Measurements from ENCODE around the gene TMEM120B. TPM values are rescaled to one million over a fixed set of nuclear protein-coding genes. Genes with fewer than 3 reads are reported as not detected.

TMEM120B gene
- total RNA-seq, 1 donor from 2014 or later: 8.9 TPM

- Histone ChIP-seq H3K4me1 (ENCODE audit: control insufficient read depth in 3 of 3, insufficient read depth in 3 of 3, low read length in 3 of 3) (peaks cover 62 to 83% (median 69%) of the 10 kb centered on the region in 3 donors), H3K9me3 (ENCODE audit: control insufficient read depth in 3 of 3, low read length in 3 of 3) (no peaks in the 10 kb centered on the region), H3K36me3 (ENCODE audit: control insufficient read depth in 3 of 3, insufficient read depth in 3 of 3, low read length in 3 of 3) (peaks cover 5 to 7% (median 6%) of the 10 kb centered on the region in 3 donors), H3K4me3 (ENCODE audit: low read length in 3 of 3) (peak overlapping the region; percentile 57 to 83 (median 77)), H3K27ac (ENCODE audit: low read depth, low read length) (peak overlapping the region; percentile 100), H3K27me3 (ENCODE audit: control insufficient read depth in 3 of 3, insufficient read depth in 3 of 3, low read length in 3 of 3) (no peaks in the 10 kb centered on the region), H3K9ac (ENCODE audit: low read depth in 1 of 3, low read length in 3 of 3) (peak overlapping the region in 2 of 3 donors; percentile 50 to 78)
Observed at GRCh38 chr12:121794534-121795033, 82.0 kb downstream of the TMEM120B start.

GRCh38 chr12:121795034-121795968, 82.7 kb downstream of the TMEM120B start:
- peaks cover 58 to 77% (median 67%) of the 10 kb centered on the region in 3 donors for H3K4me1 ChIP-seq (ENCODE audit: control insufficient read depth in 3 of 3, insufficient read depth in 3 of 3, low read length in 3 of 3)
- peak overlapping the region; percentile 4 to 78 (median 50) for H3K9ac ChIP-seq (ENCODE audit: low read depth in 1 of 3, low read length in 3 of 3)
- H3K4me3 ChIP-seq (ENCODE audit: low read length in 3 of 3): peak overlapping the region; percentile 57 to 83 (median 77)

GRCh38 chr12:121796855-121797751, 84.6 kb downstream of the TMEM120B start:
- peak overlapping the region; percentile 100 for H3K27ac ChIP-seq (ENCODE audit: low read depth, low read length)
- peaks cover 63 to 66% (median 65%) of the 10 kb centered on the region in 3 donors for H3K4me1 ChIP-seq (ENCODE audit: control insufficient read depth in 3 of 3, insufficient read depth in 3 of 3, low read length in 3 of 3)
- no peaks in the 10 kb centered on the region for H3K27me3 ChIP-seq (ENCODE audit: control insufficient read depth in 3 of 3, insufficient read depth in 3 of 3, low read length in 3 of 3)
- no peaks in the 10 kb centered on the region for H3K9me3 ChIP-seq (ENCODE audit: control insufficient read depth in 3 of 3, low read length in 3 of 3)
- peak overlapping the region; percentile 72 to 85 (median 74) for H3K4me3 ChIP-seq (ENCODE audit: low read length in 3 of 3)
- peaks cover 6 to 9% (median 7%) of the 10 kb centered on the region in 3 donors for H3K36me3 ChIP-seq (ENCODE audit: control insufficient read depth in 3 of 3, insufficient read depth in 3 of 3, low read length in 3 of 3)
- H3K9ac ChIP-seq (ENCODE audit: low read depth in 1 of 3, low read length in 3 of 3): peak overlapping the region; percentile 85 to 92 (median 90)

More at GRCh38 chr12:121795034-121795968, 82.7 kb downstream of the TMEM120B start:
- Histone ChIP-seq H3K27ac (ENCODE audit: low read depth, low read length) (peak overlapping the region; percentile 100), H3K27me3 (ENCODE audit: control insufficient read depth in 3 of 3, insufficient read depth in 3 of 3, low read length in 3 of 3) (no peaks in the 10 kb centered on the region), H3K9me3 (ENCODE audit: control insufficient read depth in 3 of 3, low read length in 3 of 3) (no peaks in the 10 kb centered on the region), H3K36me3 (ENCODE audit: control insufficient read depth in 3 of 3, insufficient read depth in 3 of 3, low read length in 3 of 3) (peaks cover 5 to 7% (median 6%) of the 10 kb centered on the region in 3 donors)

GRCh38 chr12:121797937-121798786, 85.6 kb downstream of the TMEM120B start:
- H3K9ac ChIP-seq (ENCODE audit: low read depth in 1 of 3, low read length in 3 of 3): peak overlapping the region; percentile 84 to 92 (median 90)

GRCh38 chr12:121798787-121799155, 86.2 kb downstream of the TMEM120B start:
- peak overlapping the region; percentile 100 for H3K27ac ChIP-seq (ENCODE audit: low read depth, low read length)
- H3K27me3 ChIP-seq (ENCODE audit: control insufficient read depth in 3 of 3, insufficient read depth in 3 of 3, low read length in 3 of 3): no peaks in the 10 kb centered on the region
- H3K4me3 ChIP-seq (ENCODE audit: low read length in 3 of 3): peak overlapping the region; percentile 72 to 85 (median 74)
- peaks cover 6 to 9% (median 7%) of the 10 kb centered on the region in 3 donors for H3K36me3 ChIP-seq (ENCODE audit: control insufficient read depth in 3 of 3, insufficient read depth in 3 of 3, low read length in 3 of 3)
- no peaks in the 10 kb centered on the region for H3K9me3 ChIP-seq (ENCODE audit: control insufficient read depth in 3 of 3, low read length in 3 of 3)
- H3K4me1 ChIP-seq (ENCODE audit: control insufficient read depth in 3 of 3, insufficient read depth in 3 of 3, low read length in 3 of 3): peaks cover 56 to 62% (median 61%) of the 10 kb centered on the region in 3 donors
- peak overlapping the region; percentile 84 to 92 (median 90) for H3K9ac ChIP-seq (ENCODE audit: low read depth in 1 of 3, low read length in 3 of 3)

More at GRCh38 chr12:121797937-121798786, 85.6 kb downstream of the TMEM120B start:
- H3K4me3 ChIP-seq (ENCODE audit: low read length in 3 of 3): peak overlapping the region; percentile 72 to 85 (median 74)
- H3K36me3 ChIP-seq (ENCODE audit: control insufficient read depth in 3 of 3, insufficient read depth in 3 of 3, low read length in 3 of 3): peaks cover 6 to 9% (median 7%) of the 10 kb centered on the region in 3 donors
- peak overlapping the region; percentile 100 for H3K27ac ChIP-seq (ENCODE audit: low read depth, low read length)
- H3K9me3 ChIP-seq (ENCODE audit: control insufficient read depth in 3 of 3, low read length in 3 of 3): no peaks in the 10 kb centered on the region
- H3K4me1 ChIP-seq (ENCODE audit: control insufficient read depth in 3 of 3, insufficient read depth in 3 of 3, low read length in 3 of 3): peaks cover 63 to 64% (median 63%) of the 10 kb centered on the region in 3 donors
- H3K27me3 ChIP-seq (ENCODE audit: control insufficient read depth in 3 of 3, insufficient read depth in 3 of 3, low read length in 3 of 3): no peaks in the 10 kb centered on the region

GRCh38 chr12:121799156-121799841, 86.7 kb downstream of the TMEM120B start:
- H3K36me3 ChIP-seq (ENCODE audit: control insufficient read depth in 3 of 3, insufficient read depth in 3 of 3, low read length in 3 of 3): peaks cover 6 to 9% (median 7%) of the 10 kb centered on the region in 3 donors
- H3K4me1 ChIP-seq (ENCODE audit: control insufficient read depth in 3 of 3, insufficient read depth in 3 of 3, low read length in 3 of 3): peaks cover 51 to 58% (median 55%) of the 10 kb centered on the region in 3 donors
- no peaks in the 10 kb centered on the region for H3K27me3 ChIP-seq (ENCODE audit: control insufficient read depth in 3 of 3, insufficient read depth in 3 of 3, low read length in 3 of 3)
- H3K9me3 ChIP-seq (ENCODE audit: control insufficient read depth in 3 of 3, low read length in 3 of 3): no peaks in the 10 kb centered on the region
- peak overlapping the region; percentile 91 to 99 (median 97) for H3K9ac ChIP-seq (ENCODE audit: low read depth in 1 of 3, low read length in 3 of 3)
- peak overlapping the region; percentile 78 to 85 (median 81) for H3K4me3 ChIP-seq (ENCODE audit: low read length in 3 of 3)
- peak overlapping the region; percentile 100 for H3K27ac ChIP-seq (ENCODE audit: low read depth, low read length)

GRCh38 chr12:121799842-121800693, 87.5 kb downstream of the TMEM120B start:
- peak overlapping the region; percentile 78 to 87 (median 81) for H3K4me3 ChIP-seq (ENCODE audit: low read length in 3 of 3)
- H3K4me1 ChIP-seq (ENCODE audit: control insufficient read depth in 3 of 3, insufficient read depth in 3 of 3, low read length in 3 of 3): peaks cover 44 to 50% (median 48%) of the 10 kb centered on the region in 3 donors
- no peaks in the 10 kb centered on the region for H3K27me3 ChIP-seq (ENCODE audit: control insufficient read depth in 3 of 3, insufficient read depth in 3 of 3, low read length in 3 of 3)
- peak overlapping the region; percentile 100 for H3K27ac ChIP-seq (ENCODE audit: low read depth, low read length)
- no peaks in the 10 kb centered on the region for H3K9me3 ChIP-seq (ENCODE audit: control insufficient read depth in 3 of 3, low read length in 3 of 3)
- H3K9ac ChIP-seq (ENCODE audit: low read depth in 1 of 3, low read length in 3 of 3): peak overlapping the region; percentile 91 to 99 (median 97)
- peaks cover 6 to 9% (median 7%) of the 10 kb centered on the region in 3 donors for H3K36me3 ChIP-seq (ENCODE audit: control insufficient read depth in 3 of 3, insufficient read depth in 3 of 3, low read length in 3 of 3)

Measured in skeletal muscle tissue (tissue), 4 donors.